Pancreas (tissue), 10 donors: ENCODE data around the gene LRRC52. TPM values are rescaled to one million over a fixed set of nuclear protein-coding genes. Genes with fewer than 3 reads are reported as not detected.
A peak's percentile ranks its signal among the peaks of the same experiment; 100 is the strongest.

Experiments used
- ATAC-seq, 4 donors: fragments of 200-7000 bp; cut with Tn5 transposase; one replicate each; pipeline versions ENCODE4 v1.8.0 to v1.9.1; 2020; ENCODE audit warnings: mild to moderate bottlenecking in 4 of 4, moderate library complexity in 4 of 4
- DNase-seq, 6 donors: peaks; one replicate each; pipeline ENCODE4 v3.0.0-alpha.2; 2020
- FAIRE-seq: peaks from 2 replicates; lab custom pipeline; 2012; peaks lifted over from hg19 to GRCh38; lab: Jason Lieb, UNC
- H3K27ac ChIP-seq, 4 donors: fragments of 200-600 bp; sonication (generic); 1 replicate in 3 of 4; 2 replicates in 1 of 4; pipeline versions ENCODE4 v1.5.0 to v1.8.0; 2020
- H3K27me3 ChIP-seq, 4 donors: fragments of 200-600 bp; one replicate each; pipeline ENCODE4 v1.8.0; 2021
- H3K36me3 ChIP-seq, 3 donors: fragments of 200-600 bp; sonication (generic) in 1 of 3; one replicate each; pipeline versions ENCODE4 v1.5.0 to v1.8.0; 2020 to 2021
- H3K4me1 ChIP-seq, 3 donors: fragments of 200-600 bp; one replicate each; pipeline ENCODE4 v1.8.0; 2021
- H3K4me3 ChIP-seq, 4 donors: fragments of 200-600 bp; sonication (generic) in 2 of 4; one replicate each; pipeline versions ENCODE4 v1.5.0 to v1.8.0; 2020 to 2021
- H3K9me3 ChIP-seq, 4 donors: fragments of 200-600 bp; one replicate each; pipeline ENCODE4 v1.8.0; 2021
- WGBS, 2 donors: extraction: QIAGEN DNeasy Blood & Tissue Kit; methylation state at CpG; one replicate each; pipeline ENCODE4 v1.1.7; 2013; 5-methylcytosine and 5-hydroxymethylcytosine counted together
- intact Hi-C, 3 donors: fragments of 100-400 bp; cut with DNase I; formaldehyde crosslinking; loops; one replicate each; pipeline versions ENCODE4 v1.11.1 to v1.14.2; 2022
- polyA plus RNA-seq, 2 donors: library from polyadenylated mRNA; stranded (reverse); fragments of 200-250 nt; gene quantifications; one replicate each; pipeline ENCODE4 v1.2.3, GENCODE V29; 2013
- total RNA-seq, 6 donors: library from RNA; stranded (reverse); fragmentation: NEBNext Ultra II Directional in 4 of 6; extraction: Animal tissue kit (Norgen Biotek cat#: 25700) in 4 of 6; gene quantifications; one replicate each; pipeline versions ENCODE4 v1.2.1 to v1.2.4, GENCODE V29; 2021 to 2023
- TF ChIP-seq, protein P1 (sequence below), 4 donors: fragments of 200-600 bp; sonication (generic) in 3 of 4; IDR thresholded peaks; one replicate each; pipeline versions ENCODE4 v1.5.0 to v1.8.0; 2021; ENCODE audit warnings: antibody characterized with exemption in 4 of 4
- donor health status: healthy with polysubstance abuse.
- donor health status: DM: no; HTN: no; CAD: no; lungs with moderate emphysema.
- donor health status: DM: no; HTN: no; CAD: no.
- donor health status: control.
- donor health status: control.
- donor health status: Bipolar disorder and iron deficiency.
- donor health status: DM: yes; HTN: yes; CAD: no.
- donor health status: DM: no; HTN: no; CAD: no.
- donor health status: DM: no; HTN: no; CAD: no.
- donor health status: DM: yes; HTN: yes; CAD: no.

Gene LRRC52
- total and polyA plus RNA-seq, 8 donors, result not detected

DNA sequence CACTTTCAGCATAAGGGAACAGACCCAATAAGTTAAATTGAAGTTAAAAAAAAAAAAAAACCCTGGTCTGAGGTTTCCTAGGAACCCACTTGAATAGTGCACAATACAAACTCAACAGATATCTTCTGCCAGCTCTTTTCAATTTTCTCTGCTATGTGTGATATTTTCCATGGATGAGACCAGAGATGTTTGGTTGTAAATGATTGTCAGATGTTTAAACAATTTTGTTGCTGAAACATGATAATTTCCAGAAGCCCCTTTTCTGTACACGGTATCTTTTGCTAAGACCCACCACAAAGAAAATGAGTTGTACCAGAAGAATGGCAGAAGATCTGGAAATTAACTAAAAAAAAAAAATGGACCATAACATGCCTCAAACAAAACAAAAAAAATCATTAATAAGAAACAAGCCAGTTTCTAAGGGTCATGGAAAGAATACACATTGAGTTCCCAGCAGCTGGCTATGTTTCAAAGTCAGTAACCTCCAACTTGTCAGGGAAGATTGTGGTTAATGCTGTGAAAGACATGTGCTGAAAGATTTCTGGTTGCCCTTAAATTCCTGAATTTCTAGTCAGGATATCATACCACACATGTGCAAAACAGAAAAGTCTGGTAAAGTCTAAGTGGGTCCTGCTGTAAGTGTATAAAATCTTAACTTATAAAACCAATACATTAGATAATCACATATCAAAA lies 51.6 kb downstream of the LRRC52 start:
- intact Hi-C loops, result no loop called here
- TF ChIP-seq, protein P1, sequence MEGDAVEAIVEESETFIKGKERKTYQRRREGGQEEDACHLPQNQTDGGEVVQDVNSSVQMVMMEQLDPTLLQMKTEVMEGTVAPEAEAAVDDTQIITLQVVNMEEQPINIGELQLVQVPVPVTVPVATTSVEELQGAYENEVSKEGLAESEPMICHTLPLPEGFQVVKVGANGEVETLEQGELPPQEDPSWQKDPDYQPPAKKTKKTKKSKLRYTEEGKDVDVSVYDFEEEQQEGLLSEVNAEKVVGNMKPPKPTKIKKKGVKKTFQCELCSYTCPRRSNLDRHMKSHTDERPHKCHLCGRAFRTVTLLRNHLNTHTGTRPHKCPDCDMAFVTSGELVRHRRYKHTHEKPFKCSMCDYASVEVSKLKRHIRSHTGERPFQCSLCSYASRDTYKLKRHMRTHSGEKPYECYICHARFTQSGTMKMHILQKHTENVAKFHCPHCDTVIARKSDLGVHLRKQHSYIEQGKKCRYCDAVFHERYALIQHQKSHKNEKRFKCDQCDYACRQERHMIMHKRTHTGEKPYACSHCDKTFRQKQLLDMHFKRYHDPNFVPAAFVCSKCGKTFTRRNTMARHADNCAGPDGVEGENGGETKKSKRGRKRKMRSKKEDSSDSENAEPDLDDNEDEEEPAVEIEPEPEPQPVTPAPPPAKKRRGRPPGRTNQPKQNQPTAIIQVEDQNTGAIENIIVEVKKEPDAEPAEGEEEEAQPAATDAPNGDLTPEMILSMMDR (IDR thresholded peaks at IDR 0.05), result no peak
- Histone ChIP-seq H3K27ac (no peak overlapping the region), H3K27me3 (peaks cover 0 to 10% (median 3%) of the 10 kb centered on the region in 4 donors), H3K36me3 (no peaks in the 10 kb centered on the region), H3K4me3 (no peak overlapping the region), H3K4me1 (peaks cover 0 to 2% (median 0%) of the 10 kb centered on the region in 3 donors), H3K9me3 (no peaks in the 10 kb centered on the region)
- DNase-seq (no peak), FAIRE-seq (no peak), ATAC-seq (no peak)
- WGBS, 2 donors, result 30 to 45% methylated on average over 1 of the region's 1 CpG

DNA sequence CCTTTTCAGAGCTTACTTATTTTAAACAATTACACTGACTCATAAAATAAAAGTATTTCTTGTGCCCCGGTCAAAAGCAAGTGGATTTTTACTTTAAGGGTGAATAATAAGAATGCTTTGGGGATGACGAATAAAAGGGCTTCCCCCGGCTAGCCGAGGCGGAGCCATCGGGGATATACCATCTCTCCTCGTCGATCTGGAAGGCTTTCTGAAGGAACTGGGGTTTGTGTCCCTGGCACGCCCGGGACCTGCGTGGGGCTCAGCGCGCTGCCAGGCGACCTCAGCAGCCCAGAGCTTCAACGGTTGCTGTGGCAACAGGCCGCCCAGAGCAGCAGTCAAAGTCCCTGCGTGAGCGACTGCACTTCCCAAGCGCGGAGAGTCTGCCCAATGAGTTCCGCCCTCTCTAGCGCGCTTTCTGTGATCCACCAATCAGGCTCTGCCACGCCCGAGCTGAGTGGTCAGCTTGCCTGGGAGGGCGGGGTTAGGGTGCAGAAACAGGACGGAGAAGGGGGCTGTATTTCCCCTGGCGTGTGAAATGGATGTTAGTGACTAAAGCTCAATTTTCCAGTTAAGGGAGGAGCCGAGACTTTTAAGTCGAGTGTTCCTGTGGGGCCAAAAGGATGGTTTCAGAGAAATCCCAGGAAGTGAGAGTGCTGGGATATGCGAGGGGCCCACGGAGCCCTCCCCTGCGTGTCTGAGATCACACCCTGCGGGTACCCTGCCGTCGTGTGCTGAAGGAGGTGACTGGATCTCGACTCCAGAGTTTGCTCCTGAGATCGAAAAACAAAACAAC lies 54.3 kb downstream of the LRRC52 start:
- intact Hi-C loops, result no loop called here
- Histone ChIP-seq H3K27me3 (peaks cover 0 to 9% (median 3%) of the 10 kb centered on the region in 4 donors), H3K4me1 (peaks cover 0 to 2% (median 0%) of the 10 kb centered on the region in 3 donors), H3K9me3 (no peaks in the 10 kb centered on the region), H3K36me3 (no peaks in the 10 kb centered on the region), H3K27ac (peak overlapping the region; percentile 4 to 78 (median 70)), H3K4me3 (peak overlapping the region; percentile 43 to 66 (median 56))
- ATAC-seq, result peak; percentile 98 to 99 (median 98)
- FAIRE-seq, result no peak
- WGBS, 2 donors, result 0 to 1% methylated on average over 38 of the region's 38 CpGs
- peak; percentile 94 to 98 (median 96) for DNase-seq
- TF ChIP-seq, protein P1 (IDR thresholded peaks at IDR 0.05), result no peak

DNA sequence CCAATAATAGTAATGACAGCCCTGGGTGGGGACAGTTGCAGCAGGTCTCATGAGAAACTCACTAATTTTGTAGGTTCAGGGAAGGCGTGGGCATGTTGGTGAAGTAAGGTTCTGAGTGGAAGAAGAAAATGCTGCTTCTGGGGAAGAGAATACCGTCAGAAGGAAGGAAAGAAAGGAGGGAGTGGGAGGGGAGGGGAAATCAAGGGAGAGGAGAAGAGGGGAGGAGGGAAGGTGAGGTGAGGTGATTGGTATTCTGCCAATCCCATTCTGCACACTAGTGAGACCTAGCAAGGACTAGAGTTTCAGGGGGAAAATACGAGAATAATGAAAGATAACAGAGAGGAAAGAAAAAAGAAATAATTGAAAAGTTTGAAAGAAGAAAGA lies 54.9 kb downstream of the LRRC52 start:
- peak overlapping the region; percentile 4 to 78 (median 70) for H3K27ac ChIP-seq
- ATAC-seq (peak; percentile 13 to 36 (median 24)), DNase-seq (no peak), FAIRE-seq (no peak)
- WGBS, 2 donors, result 7 to 9% methylated on average over 3 of the region's 3 CpGs
- TF ChIP-seq, protein P1 (IDR thresholded peaks at IDR 0.05), result no peak
- no peaks in the 10 kb centered on the region for H3K36me3 ChIP-seq
- peak overlapping the region; percentile 43 to 66 (median 56) for H3K4me3 ChIP-seq
- H3K9me3 ChIP-seq, result no peaks in the 10 kb centered on the region
- peaks cover 0 to 4% (median 2%) of the 10 kb centered on the region in 4 donors for H3K27me3 ChIP-seq
- intact Hi-C loops, result no loop called here
- H3K4me1 ChIP-seq, result peaks cover 0 to 2% (median 0%) of the 10 kb centered on the region in 3 donors

DNA sequence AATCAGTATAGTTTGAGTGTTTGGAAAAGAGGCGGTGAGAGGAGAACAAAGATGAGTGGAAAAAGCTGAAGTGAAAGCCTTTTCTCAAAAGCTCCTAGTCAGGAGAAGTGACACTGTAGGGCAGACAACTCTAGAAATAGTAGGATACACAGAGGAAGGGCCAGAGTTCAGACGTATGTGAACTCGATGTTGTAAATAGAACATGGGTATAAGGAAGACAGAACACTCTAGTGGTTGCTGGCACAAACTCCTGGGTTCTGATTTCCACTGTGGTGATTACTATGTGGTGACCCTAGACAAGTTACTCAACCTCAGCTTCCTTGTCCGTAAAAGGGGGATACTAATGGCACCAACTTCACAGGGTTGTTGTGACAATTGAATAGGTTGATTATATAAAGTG lies 57.0 kb downstream of the LRRC52 start:
- peaks cover 0 to 2% (median 0%) of the 10 kb centered on the region in 3 donors for H3K4me1 ChIP-seq
- 48 to 61% methylated on average over 4 of the region's 4 CpGs for WGBS, 2 donors
- FAIRE-seq, result no peak
- H3K27me3 ChIP-seq, result no peaks in the 10 kb centered on the region
- no peak overlapping the region for H3K27ac ChIP-seq
- ATAC-seq, result no peak
- TF ChIP-seq, protein P1 (IDR thresholded peaks at IDR 0.05), result no peak
- H3K9me3 ChIP-seq, result no peaks in the 10 kb centered on the region
- H3K36me3 ChIP-seq, result no peaks in the 10 kb centered on the region
- H3K4me3 ChIP-seq, result no peak overlapping the region
- peak in 1 of 6 donors; percentile 15 for DNase-seq
- intact Hi-C loops, result loop anchor here in 1 of 3 donors (5.0 kb wide), 1 partner anchor 312 kb away; no protein-coding TSS in a partner anchor
